ENCODE results near the gene RNASE11.
A peak's percentile ranks its signal among the peaks of the same experiment; 100 is the strongest.

The RNASE11 gene

GRCh38 chr14:20587489-20588154, at the start of gene RNASE11:
Gene RNASE11, minus strand, starts transcription at chr14:20588001.
- DNase-seq (ENCODE audit: low spot score), result peak; percentile 26
- no peak for TF ChIP-seq CTCF (IDR thresholded peaks at IDR 0.05; ENCODE audit: extremely low read depth, insufficient read depth, missing control alignments)
- in situ Hi-C loops (cut with MboI; ENCODE audit: low pct_unique_long_range_greater_than_20kb, low sequenced_read_pairs, unreplicated experiment), result no loop called here

- no peak for TF ChIP-seq CTCF (IDR thresholded peaks at IDR 0.05; ENCODE audit: extremely low read depth, insufficient read depth, missing control alignments)
- DNase-seq (ENCODE audit: low spot score), result peak; percentile 79
- in situ Hi-C loops (cut with MboI; ENCODE audit: low pct_unique_long_range_greater_than_20kb, low sequenced_read_pairs, unreplicated experiment), result no loop called here
Measured at GRCh38 chr14:20632831-20633691, 45.3 kb upstream of the RNASE11 start.

GRCh38 chr14:20632448-20632830, 44.6 kb upstream of the RNASE11 start:
- peak; percentile 26 for DNase-seq (ENCODE audit: low spot score)

GRCh38 chr14:20631880-20632389, 44.1 kb upstream of the RNASE11 start:
- in situ Hi-C loops (cut with MboI; ENCODE audit: low pct_unique_long_range_greater_than_20kb, low sequenced_read_pairs, unreplicated experiment), result no loop called here

More at GRCh38 chr14:20632448-20632830, 44.6 kb upstream of the RNASE11 start:
- in situ Hi-C loops (cut with MboI; ENCODE audit: low pct_unique_long_range_greater_than_20kb, low sequenced_read_pairs, unreplicated experiment), result no loop called here
- TF ChIP-seq CTCF (IDR thresholded peaks at IDR 0.05; ENCODE audit: extremely low read depth, insufficient read depth, missing control alignments), result no peak

GRCh38 chr14:20631023-20631879, 43.5 kb upstream of the RNASE11 start:
- no peak for DNase-seq (ENCODE audit: low spot score)
- in situ Hi-C loops (cut with MboI; ENCODE audit: low pct_unique_long_range_greater_than_20kb, low sequenced_read_pairs, unreplicated experiment), result no loop called here
- no peak for TF ChIP-seq CTCF (IDR thresholded peaks at IDR 0.05; ENCODE audit: extremely low read depth, insufficient read depth, missing control alignments)

More at GRCh38 chr14:20631880-20632389, 44.1 kb upstream of the RNASE11 start:
- DNase-seq (ENCODE audit: low spot score), result peak; percentile 27
- TF ChIP-seq CTCF (IDR thresholded peaks at IDR 0.05; ENCODE audit: extremely low read depth, insufficient read depth, missing control alignments), result no peak

Measured in GM13977 (cell line).